Erythroblast (primary cell): ENCODE results near the gene PTGFRN.
A peak's percentile ranks its signal among the peaks of the same experiment; 100 is the strongest.

Experiments used
- DNase-seq, 2 experiments: peaks; one replicate each; lab custom pipeline; 2025; lab: John Stamatoyannopoulos, UW
- GATA1 ChIP-seq: IDR thresholded peaks from 2 replicates; pipeline ENCODE4 v1.6.1; 2011; ENCODE audit warnings: low read depth, mild to moderate bottlenecking, control low read depth, low read length, moderate library complexity
- POLR2A ChIP-seq: IDR thresholded peaks from 2 replicates; pipeline ENCODE4 v1.6.1; 2011; ENCODE audit warnings: mild to moderate bottlenecking, low read length

The PTGFRN gene

GRCh38 chr1:116878804-116879477 lies 30.8 kb upstream of the PTGFRN start:
- TF ChIP-seq POLR2A: no peak
- TF ChIP-seq GATA1: no peak
- DNase-seq: no peak

GRCh38 chr1:116879478-116880133 lies 30.1 kb upstream of the PTGFRN start:
- no peak for TF ChIP-seq GATA1
- no peak for TF ChIP-seq POLR2A
- DNase-seq: no peak

DNA sequence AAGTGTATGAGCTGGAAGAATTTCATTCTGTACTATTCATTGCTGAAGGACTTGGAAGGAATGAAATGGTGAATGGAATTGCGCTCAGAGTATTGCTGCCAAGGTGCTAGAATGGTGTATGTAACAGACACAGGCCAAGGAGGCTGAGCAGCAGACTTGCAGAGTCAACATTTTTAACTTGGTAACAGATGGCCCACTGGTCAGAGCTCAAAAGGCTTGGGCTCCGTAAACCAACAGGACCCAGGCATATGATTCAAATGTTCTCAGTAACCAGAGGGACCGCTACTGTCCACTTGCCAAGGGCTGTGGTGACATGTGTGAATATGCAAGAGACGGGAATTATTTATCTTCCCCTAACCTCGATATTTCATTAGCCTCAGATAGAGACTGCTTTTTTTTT lies 28.8 kb upstream of the PTGFRN start:
- DNase-seq: no peak
- TF ChIP-seq POLR2A: no peak
- no peak for TF ChIP-seq GATA1

GRCh38 chr1:116881879-116882520 lies 27.7 kb upstream of the PTGFRN start:
- DNase-seq: peak; percentile 43 to 44
- TF ChIP-seq POLR2A (no peak), GATA1 (no peak)

- TF ChIP-seq POLR2A (no peak), GATA1 (no peak)
- DNase-seq: no peak
These were observed 26.9 kb upstream of the PTGFRN start for GRCh38 chr1:116882866-116883265.

GRCh38 chr1:116886291-116886878 lies 23.3 kb upstream of the PTGFRN start:
- TF ChIP-seq GATA1 (no peak), POLR2A (no peak)
- DNase-seq: no peak

- no peak for TF ChIP-seq POLR2A
- TF ChIP-seq GATA1: no peak
- DNase-seq: no peak
These were observed 22.5 kb upstream of the PTGFRN start for GRCh38 chr1:116887212-116887611.

GRCh38 chr1:116889380-116889779 lies 20.3 kb upstream of the PTGFRN start:
- DNase-seq: no peak
- TF ChIP-seq POLR2A (no peak), GATA1 (no peak)

GRCh38 chr1:116891396-116892079 lies 18.2 kb upstream of the PTGFRN start:
- DNase-seq: no peak
- TF ChIP-seq GATA1 (no peak), POLR2A (no peak)

GRCh38 chr1:116895073-116895472 lies 14.6 kb upstream of the PTGFRN start:
- no peak for DNase-seq
- TF ChIP-seq POLR2A (no peak), GATA1 (no peak)

DNA sequence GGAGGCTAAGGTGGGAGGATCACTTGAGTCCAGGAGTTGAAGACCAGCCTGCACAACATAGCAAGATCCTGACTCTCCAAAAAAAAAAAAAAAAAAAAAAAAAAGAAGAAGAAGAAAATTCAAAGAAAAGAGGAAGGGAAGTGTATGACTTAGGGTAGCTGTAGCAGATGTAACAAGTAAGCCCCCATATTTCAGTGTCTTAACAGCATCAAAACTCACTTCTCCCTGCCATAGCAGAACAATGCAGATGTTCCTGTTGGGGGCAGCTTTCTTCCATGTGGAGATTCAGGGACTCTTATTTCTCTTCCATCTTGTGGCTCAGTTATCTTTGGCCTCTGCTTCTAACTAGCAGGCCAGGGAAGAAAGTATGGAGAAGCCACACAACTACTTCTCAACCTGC lies 10.2 kb upstream of the PTGFRN start:
- TF ChIP-seq POLR2A: no peak
- no peak for TF ChIP-seq GATA1

GRCh38 chr1:116900471-116901365 lies 9.0 kb upstream of the PTGFRN start:
- TF ChIP-seq GATA1: no peak
- no peak for TF ChIP-seq POLR2A
- DNase-seq: no peak

More for the DNA sequence above, 10.2 kb upstream of the PTGFRN start:
- DNase-seq: no peak

DNA sequence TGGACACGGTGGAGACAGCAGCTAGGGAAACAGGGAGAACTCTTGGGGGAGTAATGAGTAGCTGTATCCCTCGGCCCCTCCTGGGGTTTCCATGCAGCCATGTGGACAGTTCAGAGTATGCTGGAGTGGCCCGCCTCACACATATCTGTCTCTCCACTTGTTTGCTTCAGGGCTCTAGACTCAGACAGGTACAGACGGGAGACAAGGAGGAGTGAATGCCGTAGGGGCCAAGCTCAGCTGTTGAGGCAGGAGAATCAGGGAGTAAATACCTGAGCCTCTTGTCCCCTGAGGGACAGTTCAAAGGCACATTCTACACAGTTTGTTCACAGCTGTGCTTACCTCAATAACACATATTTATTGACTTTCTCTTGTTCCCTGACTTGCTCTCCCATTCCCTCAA lies 7.7 kb upstream of the PTGFRN start:
- TF ChIP-seq GATA1 (no peak), POLR2A (no peak)
- DNase-seq: no peak
